Mesenchymal stem cell (in vitro differentiated cells and primary cell): ENCODE measurements around the gene FCF1.
A peak's percentile ranks its signal among the peaks of the same experiment; 100 is the strongest.

Source experiments
- DNase-seq: peaks from one replicate; pipeline ENCODE4 v3.0.0-alpha.2; 2013
- H2AFZ ChIP-seq: one replicate; pipeline ENCODE4 v1.6.1; 2013; ENCODE audit warnings: low read depth, mild to moderate bottlenecking, control low read depth, inconsistent platforms, low read length, moderate library complexity
- H2AK5ac ChIP-seq: 2 replicates; pipeline ENCODE4 v1.6.1; 2013; ENCODE audit warnings: low read length, moderate library complexity, mild to moderate bottlenecking, inconsistent platforms; ENCODE audit not compliant: severe bottlenecking
- H2BK120ac ChIP-seq: one replicate; pipeline ENCODE4 v1.6.1; 2013; ENCODE audit warnings: low read depth, mild to moderate bottlenecking, inconsistent platforms, low read length, moderate library complexity
- H2BK12ac ChIP-seq, 2 experiments: one replicate each; pipeline ENCODE4 v1.6.1; 2013; ENCODE audit warnings: inconsistent platforms in 2 of 2, low read length in 2 of 2, mild to moderate bottlenecking in 2 of 2, moderate library complexity in 2 of 2, control low read depth in 1 of 2
- H2BK15ac ChIP-seq: one replicate; pipeline ENCODE4 v1.6.1; 2013; ENCODE audit warnings: mild to moderate bottlenecking, low read depth, inconsistent platforms; ENCODE audit not compliant: poor library complexity, severe bottlenecking
- H2BK5ac ChIP-seq: 2 replicates; pipeline ENCODE4 v1.6.1; 2013; ENCODE audit warnings: low read depth, mild to moderate bottlenecking, low read length, control low read depth, inconsistent platforms; ENCODE audit not compliant: poor library complexity, severe bottlenecking
- H3K14ac ChIP-seq, 2 experiments: one replicate each; pipeline ENCODE4 v1.6.1; 2013; ENCODE audit warnings: inconsistent platforms in 2 of 2, low read length in 2 of 2, control low read depth in 1 of 2, mild to moderate bottlenecking in 1 of 2, moderate library complexity in 1 of 2
- H3K18ac ChIP-seq, 2 experiments: one replicate each; pipeline ENCODE4 v1.6.1; 2013; ENCODE audit warnings: inconsistent platforms in 2 of 2, low read length in 2 of 2, control low read depth in 1 of 2, low read depth in 1 of 2, mild to moderate bottlenecking in 1 of 2
- H3K23ac ChIP-seq, 2 experiments: one replicate each; pipeline ENCODE4 v1.6.1; 2013; ENCODE audit warnings: inconsistent platforms in 2 of 2, low read length in 2 of 2, mild to moderate bottlenecking in 2 of 2, moderate library complexity in 2 of 2, control low read depth in 1 of 2
- H3K27ac ChIP-seq: 2 replicates; pipeline ENCODE4 v1.5.1; 2013; ENCODE audit warnings: mild to moderate bottlenecking, moderate library complexity, low read length, control low read depth, inconsistent platforms; ENCODE audit not compliant: poor library complexity, severe bottlenecking
- H3K27me3 ChIP-seq, 2 experiments: 2 replicates each; pipeline versions ENCODE4 v1.6.1 to v1.7.0; 2013; ENCODE audit warnings: low read length in 2 of 2, mild to moderate bottlenecking in 2 of 2, moderate library complexity in 2 of 2, control low read depth in 1 of 2, inconsistent platforms in 1 of 2; ENCODE audit not compliant: control insufficient read depth in 1 of 2, insufficient read depth in 1 of 2
- H3K36me3 ChIP-seq, 2 experiments: 2 replicates each; pipeline versions ENCODE4 v1.6.1 to v1.7.0; 2013; ENCODE audit warnings: low read length in 2 of 2, control low read depth in 1 of 2, inconsistent platforms in 1 of 2, low read depth in 1 of 2, mild to moderate bottlenecking in 1 of 2; ENCODE audit not compliant: insufficient read depth in 2 of 2, control insufficient read depth in 1 of 2
- H3K4ac ChIP-seq, 2 experiments: one replicate each; pipeline ENCODE4 v1.6.1; 2013; ENCODE audit warnings: inconsistent platforms in 2 of 2, low read length in 2 of 2, mild to moderate bottlenecking in 2 of 2, moderate library complexity in 2 of 2, control low read depth in 1 of 2, low read depth in 1 of 2
- H3K4me1 ChIP-seq: 2 replicates; pipeline ENCODE4 v1.6.1; 2013; ENCODE audit warnings: low read depth, low read length, control low read depth; ENCODE audit not compliant: control insufficient read depth, insufficient read depth
- H3K4me2 ChIP-seq: 2 replicates; pipeline ENCODE4 v1.6.1; 2013; ENCODE audit warnings: low read length, mild to moderate bottlenecking, inconsistent platforms; ENCODE audit not compliant: poor library complexity, severe bottlenecking
- H3K4me3 ChIP-seq, 2 experiments: 2 replicates each; pipeline versions ENCODE4 v1.5.1 to v1.7.0; 2013; ENCODE audit warnings: low read length in 2 of 2, mild to moderate bottlenecking in 2 of 2, control low read depth in 1 of 2, low read depth in 1 of 2; ENCODE audit not compliant: insufficient read depth in 1 of 2
- H3K79me1 ChIP-seq: replicated peaks from 2 replicates; pipeline ENCODE4 v1.6.1; 2013; ENCODE audit warnings: mild to moderate bottlenecking, control low read depth, low read length, inconsistent platforms; ENCODE audit not compliant: poor library complexity, severe bottlenecking
- H3K9ac ChIP-seq: 2 replicates; pipeline ENCODE4 v1.7.0; 2013; ENCODE audit warnings: mild to moderate bottlenecking, low read length, moderate library complexity
- H3K9me3 ChIP-seq: 2 replicates; pipeline ENCODE4 v1.7.0; 2013; ENCODE audit warnings: mild to moderate bottlenecking, low read length; ENCODE audit not compliant: control insufficient read depth
- H4K8ac ChIP-seq: one replicate; pipeline ENCODE4 v1.6.1; 2013; ENCODE audit warnings: inconsistent platforms, mild to moderate bottlenecking, low read length, moderate library complexity
- H4K91ac ChIP-seq: one replicate; pipeline ENCODE4 v1.6.1; 2013; ENCODE audit warnings: mild to moderate bottlenecking, low read length, inconsistent platforms
- WGBS: methylation state at CpG from one replicate; pipeline ENCODE4 v1.1.7; 2013; ENCODE audit warnings: mixed read lengths; 5-methylcytosine and 5-hydroxymethylcytosine counted together

Gene FCF1

GRCh38 chr14:74693191-74693590 is 19.8 kb upstream of the FCF1 start:
- no peak overlapping the region for H3K27ac ChIP-seq
- H3K27me3 ChIP-seq = no peaks in the 10 kb centered on the region
- no peak overlapping the region for H2AFZ ChIP-seq
- H3K4me1 ChIP-seq = no peaks in the 10 kb centered on the region
- no peak overlapping the region for H2BK120ac ChIP-seq
- no peak overlapping the region for H2BK5ac ChIP-seq
- no peak overlapping the region for H2BK12ac ChIP-seq
- H3K14ac ChIP-seq = no peak overlapping the region
- no peak overlapping the region for H3K4ac ChIP-seq
- no peaks in the 10 kb centered on the region for H3K9me3 ChIP-seq
- no peak overlapping the region for H3K18ac ChIP-seq
- WGBS = 100% methylated on average over 1 of the region's 3 CpGs
- peaks cover 11 to 33% of the 10 kb centered on the region in 2 experiments for H3K36me3 ChIP-seq
- peaks cover 20% of the 10 kb centered on the region for H3K79me1 ChIP-seq
- no peak for DNase-seq
- no peak overlapping the region for H2AK5ac ChIP-seq
- H3K4me2 ChIP-seq = no peak overlapping the region
- H3K4me3 ChIP-seq = no peak overlapping the region
- no peak overlapping the region for H3K23ac ChIP-seq
- no peak overlapping the region for H4K8ac ChIP-seq
- no peak overlapping the region for H3K9ac ChIP-seq
- H4K91ac ChIP-seq = no peak overlapping the region
- H2BK15ac ChIP-seq = no peak overlapping the region

GRCh38 chr14:74695406-74695805 is 17.5 kb upstream of the FCF1 start:
- 96% methylated on average over 2 of the region's 4 CpGs for WGBS
- H3K23ac ChIP-seq = no peak overlapping the region
- no peak overlapping the region for H4K91ac ChIP-seq

GRCh38 chr14:74697011-74697410 is 15.9 kb upstream of the FCF1 start:
- no peaks in the 10 kb centered on the region for H3K27me3 ChIP-seq
- no peak overlapping the region for H2BK15ac ChIP-seq
- no peak for DNase-seq
- no peak overlapping the region for H4K8ac ChIP-seq
- H3K9me3 ChIP-seq = no peaks in the 10 kb centered on the region
- no peak overlapping the region for H3K4ac ChIP-seq
- H3K4me1 ChIP-seq = no peaks in the 10 kb centered on the region
- H3K23ac ChIP-seq = no peak overlapping the region
- H2AFZ ChIP-seq = no peak overlapping the region
- no peak overlapping the region for H3K9ac ChIP-seq
- no peak overlapping the region for H2BK120ac ChIP-seq
- H3K27ac ChIP-seq = no peak overlapping the region
- H3K4me2 ChIP-seq = no peak overlapping the region
- 100% methylated on average over 1 of the region's 1 CpG for WGBS
- no peak overlapping the region for H3K4me3 ChIP-seq
- H3K18ac ChIP-seq = no peak overlapping the region
- H4K91ac ChIP-seq = no peak overlapping the region
- no peak overlapping the region for H2BK5ac ChIP-seq
- peaks cover 6 to 7% of the 10 kb centered on the region in 2 experiments for H3K36me3 ChIP-seq
- H2AK5ac ChIP-seq = no peak overlapping the region
- H3K79me1 ChIP-seq = peaks cover 12% of the 10 kb centered on the region
- no peak overlapping the region for H2BK12ac ChIP-seq
- no peak overlapping the region for H3K14ac ChIP-seq

More at GRCh38 chr14:74695406-74695805, 17.5 kb upstream of the FCF1 start:
- Histone ChIP-seq H2BK12ac (no peak overlapping the region), H2BK15ac (no peak overlapping the region), H3K79me1 (peaks cover 13% of the 10 kb centered on the region), H3K36me3 (peaks cover 3 to 21% of the 10 kb centered on the region in 2 experiments), H2BK120ac (no peak overlapping the region), H3K27ac (no peak overlapping the region), H3K4me3 (no peak overlapping the region), H2AK5ac (no peak overlapping the region), H3K4me1 (no peaks in the 10 kb centered on the region), H2AFZ (no peak overlapping the region), H2BK5ac (no peak overlapping the region), H3K9me3 (no peaks in the 10 kb centered on the region), H3K18ac (no peak overlapping the region), H3K4ac (no peak overlapping the region), H3K14ac (no peak overlapping the region), H4K8ac (no peak overlapping the region), H3K27me3 (no peaks in the 10 kb centered on the region), H3K9ac (no peak overlapping the region), H3K4me2 (no peak overlapping the region)
- DNase-seq = no peak

DNA sequence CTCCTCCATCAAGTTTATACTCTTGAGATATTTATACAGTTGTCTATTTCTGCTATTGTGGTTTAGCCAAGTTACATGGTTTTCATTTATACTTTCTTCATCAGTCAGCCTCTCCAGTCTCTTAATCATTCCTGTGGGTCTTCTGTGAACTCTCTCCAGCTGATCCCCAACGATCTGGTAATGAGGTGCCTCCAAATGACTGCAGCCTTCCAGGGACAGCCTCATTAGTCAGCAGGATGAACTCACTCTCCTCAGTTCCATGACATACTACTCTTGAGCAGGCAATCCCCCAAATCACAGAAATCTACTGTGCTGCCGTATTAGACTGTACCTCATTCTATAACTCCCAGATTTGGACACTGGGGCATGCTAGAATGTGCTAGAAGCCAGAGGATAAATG is 15.4 kb upstream of the FCF1 start:
- WGBS = 76% methylated on average over 1 of the region's 2 CpGs
- Histone ChIP-seq H2BK12ac (no peak overlapping the region), H3K27ac (no peak overlapping the region), H3K27me3 (no peaks in the 10 kb centered on the region), H3K23ac (no peak overlapping the region), H2BK120ac (no peak overlapping the region), H2BK5ac (no peak overlapping the region), H3K14ac (no peak overlapping the region), H2BK15ac (no peak overlapping the region), H3K4ac (no peak overlapping the region), H3K79me1 (peaks cover 9% of the 10 kb centered on the region), H2AFZ (no peak overlapping the region), H3K4me1 (no peaks in the 10 kb centered on the region), H4K8ac (no peak overlapping the region), H3K4me2 (no peak overlapping the region), H3K4me3 (peak overlapping the region in 1 of 2 experiments; percentile 2), H2AK5ac (no peak overlapping the region), H4K91ac (no peak overlapping the region), H3K9me3 (no peaks in the 10 kb centered on the region), H3K18ac (no peak overlapping the region), H3K36me3 (peaks cover 6 to 10% of the 10 kb centered on the region in 2 experiments), H3K9ac (peak overlapping the region; percentile 44)
- DNase-seq = peak; percentile 25
